ENCODE results near the gene ITGA3.

ITGA3 gene

GRCh38 chr17:50109785-50110184 lies 53.9 kb downstream of the ITGA3 start:
- Histone ChIP-seq H3K36me3 (ENCODE audit: insufficient read depth, low read length) (peaks cover 18% of the 10 kb centered on the region), H2AFZ (ENCODE audit: low read depth, low read length) (no peak overlapping the region), H3K4me3 (ENCODE audit: low read length) (no peak overlapping the region), H3K9me3 (ENCODE audit: low read length) (no peaks in the 10 kb centered on the region), H3K27me3 (ENCODE audit: insufficient read depth, low read length) (no peaks in the 10 kb centered on the region), H3K4me1 (ENCODE audit: insufficient read depth, low read length) (peaks cover 19% of the 10 kb centered on the region)

GRCh38 chr17:50110591-50111349 lies 54.9 kb downstream of the ITGA3 start:
- Histone ChIP-seq H3K9me3 (ENCODE audit: low read length) (no peaks in the 10 kb centered on the region), H3K4me1 (ENCODE audit: insufficient read depth, low read length) (peaks cover 15% of the 10 kb centered on the region), H3K4me3 (ENCODE audit: low read length) (no peak overlapping the region), H2AFZ (ENCODE audit: low read depth, low read length) (no peak overlapping the region), H3K27me3 (ENCODE audit: insufficient read depth, low read length) (no peaks in the 10 kb centered on the region), H3K36me3 (ENCODE audit: insufficient read depth, low read length) (peaks cover 18% of the 10 kb centered on the region)

- Histone ChIP-seq H3K9me3 (ENCODE audit: low read length) (no peaks in the 10 kb centered on the region), H3K4me1 (ENCODE audit: insufficient read depth, low read length) (peaks cover 15% of the 10 kb centered on the region), H3K4me3 (ENCODE audit: low read length) (no peak overlapping the region), H3K36me3 (ENCODE audit: insufficient read depth, low read length) (peaks cover 18% of the 10 kb centered on the region), H2AFZ (ENCODE audit: low read depth, low read length) (no peak overlapping the region), H3K27me3 (ENCODE audit: insufficient read depth, low read length) (no peaks in the 10 kb centered on the region)
Measured at GRCh38 chr17:50111673-50112655, 56.1 kb downstream of the ITGA3 start.

- Histone ChIP-seq H3K4me1 (ENCODE audit: insufficient read depth, low read length) (peaks cover 15% of the 10 kb centered on the region), H3K4me3 (ENCODE audit: low read length) (no peak overlapping the region), H3K27me3 (ENCODE audit: insufficient read depth, low read length) (no peaks in the 10 kb centered on the region), H3K36me3 (ENCODE audit: insufficient read depth, low read length) (peaks cover 18% of the 10 kb centered on the region), H2AFZ (ENCODE audit: low read depth, low read length) (no peak overlapping the region), H3K9me3 (ENCODE audit: low read length) (no peaks in the 10 kb centered on the region)
Measured at GRCh38 chr17:50112694-50113093, 56.8 kb downstream of the ITGA3 start.

- H3K4me1 ChIP-seq (ENCODE audit: insufficient read depth, low read length): peaks cover 15% of the 10 kb centered on the region
- H3K4me3 ChIP-seq (ENCODE audit: low read length): no peak overlapping the region
- H2AFZ ChIP-seq (ENCODE audit: low read depth, low read length): no peak overlapping the region
- H3K36me3 ChIP-seq (ENCODE audit: insufficient read depth, low read length): peaks cover 12% of the 10 kb centered on the region
- no peaks in the 10 kb centered on the region for H3K9me3 ChIP-seq (ENCODE audit: low read length)
- H3K27me3 ChIP-seq (ENCODE audit: insufficient read depth, low read length): no peaks in the 10 kb centered on the region
Measured at GRCh38 chr17:50113624-50114320, 57.9 kb downstream of the ITGA3 start.

- H2AFZ ChIP-seq (ENCODE audit: low read depth, low read length): no peak overlapping the region
- no peaks in the 10 kb centered on the region for H3K27me3 ChIP-seq (ENCODE audit: insufficient read depth, low read length)
- no peak overlapping the region for H3K4me3 ChIP-seq (ENCODE audit: low read length)
- H3K36me3 ChIP-seq (ENCODE audit: insufficient read depth, low read length): peaks cover 10% of the 10 kb centered on the region
- H3K9me3 ChIP-seq (ENCODE audit: low read length): no peaks in the 10 kb centered on the region
- H3K4me1 ChIP-seq (ENCODE audit: insufficient read depth, low read length): peaks cover 15% of the 10 kb centered on the region
Measured at GRCh38 chr17:50114401-50114800, 58.5 kb downstream of the ITGA3 start.

- H3K36me3 ChIP-seq (ENCODE audit: insufficient read depth, low read length): peaks cover 6% of the 10 kb centered on the region
- no peaks in the 10 kb centered on the region for H3K9me3 ChIP-seq (ENCODE audit: low read length)
- H3K4me3 ChIP-seq (ENCODE audit: low read length): no peak overlapping the region
- H3K27me3 ChIP-seq (ENCODE audit: insufficient read depth, low read length): no peaks in the 10 kb centered on the region
- peaks cover 15% of the 10 kb centered on the region for H3K4me1 ChIP-seq (ENCODE audit: insufficient read depth, low read length)
- H2AFZ ChIP-seq (ENCODE audit: low read depth, low read length): no peak overlapping the region
Measured at GRCh38 chr17:50114849-50115357, 59.0 kb downstream of the ITGA3 start.

- Histone ChIP-seq H3K4me3 (ENCODE audit: low read length) (no peak overlapping the region), H2AFZ (ENCODE audit: low read depth, low read length) (no peak overlapping the region), H3K36me3 (ENCODE audit: insufficient read depth, low read length) (peaks cover 2% of the 10 kb centered on the region), H3K27me3 (ENCODE audit: insufficient read depth, low read length) (no peaks in the 10 kb centered on the region), H3K9me3 (ENCODE audit: low read length) (no peaks in the 10 kb centered on the region), H3K4me1 (ENCODE audit: insufficient read depth, low read length) (peaks cover 15% of the 10 kb centered on the region)
Measured at GRCh38 chr17:50115756-50116155, 59.8 kb downstream of the ITGA3 start.

- no peak overlapping the region for H3K4me3 ChIP-seq (ENCODE audit: low read length)
Measured at GRCh38 chr17:50117202-50118051, 61.5 kb downstream of the ITGA3 start.

GRCh38 chr17:50118076-50118827 lies 62.3 kb downstream of the ITGA3 start:
- Histone ChIP-seq H3K27me3 (ENCODE audit: insufficient read depth, low read length) (no peaks in the 10 kb centered on the region), H3K9me3 (ENCODE audit: low read length) (no peaks in the 10 kb centered on the region), H3K4me3 (ENCODE audit: low read length) (no peak overlapping the region), H2AFZ (ENCODE audit: low read depth, low read length) (no peak overlapping the region), H3K4me1 (ENCODE audit: insufficient read depth, low read length) (peaks cover 1% of the 10 kb centered on the region), H3K36me3 (ENCODE audit: insufficient read depth, low read length) (peaks cover 2% of the 10 kb centered on the region)

More at GRCh38 chr17:50117202-50118051, 61.5 kb downstream of the ITGA3 start:
- Histone ChIP-seq H2AFZ (ENCODE audit: low read depth, low read length) (no peak overlapping the region), H3K36me3 (ENCODE audit: insufficient read depth, low read length) (peaks cover 2% of the 10 kb centered on the region), H3K4me1 (ENCODE audit: insufficient read depth, low read length) (no peaks in the 10 kb centered on the region), H3K27me3 (ENCODE audit: insufficient read depth, low read length) (no peaks in the 10 kb centered on the region), H3K9me3 (ENCODE audit: low read length) (no peaks in the 10 kb centered on the region)

GRCh38 chr17:50118828-50119218 lies 62.9 kb downstream of the ITGA3 start:
- H3K4me1 ChIP-seq (ENCODE audit: insufficient read depth, low read length): peaks cover 7% of the 10 kb centered on the region
- no peaks in the 10 kb centered on the region for H3K27me3 ChIP-seq (ENCODE audit: insufficient read depth, low read length)
- H3K36me3 ChIP-seq (ENCODE audit: insufficient read depth, low read length): peaks cover 2% of the 10 kb centered on the region
- H3K9me3 ChIP-seq (ENCODE audit: low read length): no peaks in the 10 kb centered on the region
- no peak overlapping the region for H2AFZ ChIP-seq (ENCODE audit: low read depth, low read length)
- no peak overlapping the region for H3K4me3 ChIP-seq (ENCODE audit: low read length)

Data from neuron (in vitro differentiated cells).